Measurements from ENCODE around the gene BORCS6.
A peak's percentile ranks its signal among the peaks of the same experiment; 100 is the strongest.

Gene BORCS6

DNA sequence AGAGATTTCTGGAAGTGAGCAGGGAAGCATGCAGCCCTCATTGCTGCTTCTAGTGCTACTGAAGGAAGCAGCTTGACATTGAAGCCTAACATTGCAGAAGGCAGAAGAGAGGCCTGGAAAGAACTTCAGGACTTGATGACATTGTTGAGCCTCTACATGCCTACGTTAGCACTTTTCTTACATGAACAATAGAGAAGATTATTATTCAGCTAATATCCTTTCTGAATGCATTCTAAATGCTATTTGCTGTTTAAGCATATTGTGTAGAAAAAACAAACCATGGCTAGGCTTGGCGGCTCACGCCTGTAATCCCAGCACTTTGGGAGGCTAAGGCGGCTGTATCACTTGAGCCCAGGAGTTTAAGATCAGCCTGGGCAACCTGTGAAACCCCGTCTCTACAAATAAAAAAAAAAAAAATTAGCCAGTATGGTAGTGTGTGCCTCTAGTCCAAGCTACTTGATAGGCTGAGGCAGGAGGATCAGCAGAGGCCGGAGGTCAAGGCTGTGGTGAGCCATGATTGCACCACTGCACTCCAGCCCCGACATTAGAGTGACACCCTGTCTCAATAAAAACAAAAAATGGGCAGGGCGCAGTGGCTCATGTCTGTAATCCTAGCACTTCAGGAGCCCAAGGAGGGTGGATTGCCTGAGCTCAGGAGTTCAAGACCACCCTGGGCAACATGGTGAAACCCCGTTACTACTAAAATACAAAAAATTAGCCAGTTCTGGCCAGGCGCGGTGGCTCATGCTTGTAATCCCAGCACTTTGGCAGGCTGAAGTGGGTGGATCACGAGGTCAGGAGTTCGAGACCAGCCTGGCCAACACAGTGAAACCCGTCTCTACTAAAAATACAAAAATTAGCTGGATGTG, 22.6 kb upstream of the BORCS6 start:
- FAIRE-seq = no peak

DNA sequence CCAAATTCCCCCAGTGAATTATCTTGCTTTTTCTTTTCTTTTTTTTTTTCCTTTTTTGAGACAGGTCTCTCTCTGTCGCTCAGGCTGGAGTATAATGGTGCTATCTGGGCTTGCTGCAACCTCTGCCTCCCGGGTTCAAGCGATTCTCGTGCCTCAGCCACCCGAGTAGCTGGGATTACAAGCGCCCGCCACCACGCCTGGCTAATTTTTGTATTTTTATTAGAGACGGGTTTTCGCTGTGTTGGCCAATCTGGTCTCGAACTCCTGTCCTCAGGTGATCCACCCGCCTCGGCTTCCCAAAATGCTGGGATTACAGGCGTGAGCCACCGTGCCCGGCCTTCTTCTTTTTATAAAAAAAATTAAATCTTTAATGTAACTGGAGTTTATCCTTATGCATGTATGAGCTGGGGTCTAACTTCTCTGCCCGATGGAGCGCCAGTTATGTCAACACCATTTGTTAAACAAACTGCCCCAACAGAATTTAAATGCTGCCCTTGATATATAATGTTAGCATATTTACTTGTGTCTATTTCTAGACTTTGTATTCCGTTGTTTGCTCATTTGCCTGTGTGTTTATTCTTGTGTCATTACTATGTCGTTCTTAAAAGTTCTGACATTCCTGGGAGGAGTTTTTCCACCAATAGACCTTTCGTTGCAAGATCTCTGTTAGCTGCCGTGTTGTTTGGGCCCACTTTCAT, 20.9 kb upstream of the BORCS6 start:
- FAIRE-seq = no peak
- no peak for DNase-seq (ENCODE audit: low spot score)

More for the DNA sequence above, 22.6 kb upstream of the BORCS6 start:
- DNase-seq (ENCODE audit: low spot score) = no peak

DNA sequence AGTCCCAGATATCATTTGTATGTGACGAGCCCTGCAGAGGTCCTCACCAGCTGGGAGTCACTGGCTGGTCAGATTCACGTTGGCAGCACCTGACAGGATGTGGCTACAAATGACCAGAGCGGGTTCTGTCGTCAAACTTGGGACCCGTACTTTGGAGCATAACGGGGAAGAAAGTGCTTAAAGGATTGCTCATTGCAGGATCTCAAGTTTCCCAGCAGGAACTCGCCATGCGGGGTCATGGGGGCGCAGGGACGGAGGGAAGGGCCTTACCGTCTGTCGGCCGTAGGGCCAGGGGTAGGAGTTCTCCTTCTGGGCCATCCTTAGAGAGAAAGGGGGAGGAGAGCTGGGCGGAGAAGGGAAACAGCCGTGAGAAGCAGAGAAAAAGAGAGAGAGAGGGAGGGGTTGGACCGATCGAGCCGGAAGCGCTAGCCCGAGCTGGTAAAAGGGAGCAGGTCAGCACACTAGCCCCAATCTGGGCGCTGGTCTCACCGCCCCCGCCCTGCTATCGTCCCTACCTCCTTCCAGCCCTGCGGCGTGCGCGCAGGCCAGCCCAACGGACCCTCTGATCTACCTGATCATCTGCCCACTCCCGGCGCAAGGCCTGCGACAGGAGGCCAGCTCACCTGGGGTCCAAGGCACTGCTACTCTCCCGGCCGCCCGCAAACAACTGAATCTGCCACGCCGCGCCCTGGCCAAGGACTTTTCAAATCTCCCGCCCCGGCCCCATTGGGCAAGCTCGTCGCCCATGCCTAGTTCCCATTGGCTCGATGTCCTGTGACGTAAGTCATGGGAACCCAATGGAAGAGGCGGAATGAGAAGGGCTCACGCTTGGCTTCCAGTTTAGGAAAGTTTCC, 20.2 kb upstream of the BORCS6 start, which contains the start of gene AURKB:
TSS of gene AURKB (minus strand) at position 669 of the 854 bp plus-strand sequence. CDS start at position 318, 351 bp downstream.
- peak; percentile 92 for DNase-seq (ENCODE audit: low spot score)

DNA sequence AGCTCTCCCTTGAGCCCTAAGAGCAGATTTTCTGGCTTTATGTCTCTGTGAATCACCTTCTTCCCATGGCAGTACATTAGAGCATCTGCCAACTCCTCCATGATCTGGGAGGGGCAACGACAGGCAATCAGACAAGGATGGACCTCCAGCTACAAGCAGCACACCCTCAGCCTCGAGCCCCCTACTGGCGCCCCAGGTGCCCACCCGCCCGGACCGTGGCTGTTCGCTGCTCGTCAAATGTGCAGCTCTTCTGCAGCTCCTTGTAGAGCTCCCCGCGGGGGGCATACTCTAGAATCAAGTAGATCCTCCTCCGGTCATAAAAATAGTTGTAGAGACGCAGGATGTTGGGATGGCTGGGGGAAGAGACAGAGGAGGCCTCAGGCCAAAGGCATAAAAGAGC, 16.6 kb upstream of the BORCS6 start:
- FAIRE-seq (no peak), DNase-seq (ENCODE audit: low spot score) (no peak)

More for the DNA sequence above, 20.2 kb upstream of the BORCS6 start, which contains the start of gene AURKB:
- FAIRE-seq = no peak

DNA sequence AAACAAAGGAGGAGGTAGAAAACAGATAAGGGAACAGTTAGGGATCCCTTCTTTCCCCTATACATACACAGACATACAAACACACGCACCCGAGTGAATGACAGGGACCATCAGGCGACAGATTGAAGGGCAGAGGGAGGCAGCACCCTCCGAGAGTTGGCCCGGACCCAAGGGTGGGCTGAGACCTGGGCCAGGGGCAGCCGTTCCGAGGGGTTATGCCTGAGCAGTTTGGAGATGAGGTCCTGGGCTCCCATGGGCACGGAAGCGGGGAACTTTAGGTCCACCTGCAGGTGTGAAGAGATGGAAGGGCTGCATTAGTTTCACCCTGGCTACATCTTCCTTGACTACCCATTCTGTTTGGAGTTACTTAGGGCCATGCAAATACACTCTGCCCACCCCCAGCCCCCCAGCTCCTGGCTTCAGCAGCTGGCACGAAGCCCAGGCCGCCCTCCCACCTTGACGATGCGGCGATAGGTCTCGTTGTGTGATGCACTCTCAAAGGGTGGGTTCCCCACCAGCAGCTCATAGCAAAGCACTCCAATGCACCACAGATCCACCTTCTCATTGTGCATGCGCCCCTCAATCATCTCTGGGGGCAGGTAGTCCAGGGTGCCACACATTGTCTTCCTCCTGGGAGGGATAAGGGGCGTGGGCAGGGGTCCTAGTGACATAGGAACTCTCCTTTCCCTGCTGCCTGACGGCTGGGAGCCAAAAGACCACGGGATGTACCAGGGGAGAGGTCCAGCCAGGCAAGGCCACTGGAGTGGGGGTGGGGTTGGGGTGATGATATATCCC, 15.0 kb upstream of the BORCS6 start:
- no peak for DNase-seq (ENCODE audit: low spot score)

DNA sequence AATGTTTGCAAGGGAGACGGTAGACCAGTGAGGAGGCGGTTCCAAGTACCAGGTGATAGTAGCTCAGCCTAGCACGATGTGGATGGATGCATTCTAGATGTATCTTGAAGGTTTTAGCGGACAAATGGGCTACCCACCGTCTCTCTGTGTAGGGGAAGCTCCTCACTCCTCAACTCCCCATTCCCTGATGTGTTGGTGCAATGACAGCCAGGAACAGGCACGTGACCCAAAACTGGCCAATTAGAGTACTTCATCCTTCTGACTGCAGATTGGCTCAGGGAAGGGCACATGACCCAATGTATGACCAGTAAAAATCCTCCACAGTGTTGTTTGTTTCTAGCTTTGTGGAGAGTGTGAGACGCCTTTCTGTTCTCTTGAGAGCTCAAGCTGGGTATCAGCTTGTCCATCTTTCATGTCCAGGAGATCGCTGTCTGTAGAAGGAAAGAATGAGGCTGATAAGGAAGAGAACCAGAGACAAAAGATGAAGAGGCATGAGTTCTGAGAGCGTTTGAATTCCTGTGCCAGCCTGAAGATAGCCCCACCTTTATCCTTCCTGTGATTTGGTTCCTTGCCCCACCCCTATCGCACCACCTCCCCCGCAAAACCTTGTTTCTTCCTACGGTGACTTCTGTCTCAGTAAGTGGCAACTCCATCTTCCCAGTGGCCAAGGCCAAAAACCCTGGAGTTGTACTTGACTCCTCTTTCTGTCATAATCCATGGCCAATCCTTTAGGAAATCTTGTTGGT, 2.3 kb upstream of the BORCS6 start:
- no peak for DNase-seq (ENCODE audit: low spot score)

More for the DNA sequence above, 15.0 kb upstream of the BORCS6 start:
- FAIRE-seq = no peak

DNA sequence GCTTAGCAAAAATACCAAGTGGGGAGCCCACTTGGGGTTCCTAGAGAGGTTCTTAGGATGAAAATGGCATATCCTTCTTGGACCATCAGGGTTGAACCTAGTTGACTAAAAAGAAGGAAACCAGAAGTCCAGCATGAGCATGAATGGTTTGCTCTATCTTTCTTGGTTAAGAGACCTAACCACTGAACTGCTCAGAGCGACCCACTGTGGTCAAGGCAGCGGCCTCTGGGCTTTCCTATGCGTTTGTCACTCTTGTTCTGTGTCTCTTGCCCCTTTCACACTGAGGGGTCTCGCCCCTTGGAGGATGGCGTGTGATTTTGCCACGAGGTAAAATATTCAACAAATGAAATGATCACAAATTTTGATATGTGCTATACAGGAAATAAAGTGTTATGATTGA, 526 bp upstream of the BORCS6 start:
- DNase-seq (ENCODE audit: low spot score) = no peak
- FAIRE-seq = no peak

More for the DNA sequence above, 2.3 kb upstream of the BORCS6 start:
- no peak for FAIRE-seq

DNA sequence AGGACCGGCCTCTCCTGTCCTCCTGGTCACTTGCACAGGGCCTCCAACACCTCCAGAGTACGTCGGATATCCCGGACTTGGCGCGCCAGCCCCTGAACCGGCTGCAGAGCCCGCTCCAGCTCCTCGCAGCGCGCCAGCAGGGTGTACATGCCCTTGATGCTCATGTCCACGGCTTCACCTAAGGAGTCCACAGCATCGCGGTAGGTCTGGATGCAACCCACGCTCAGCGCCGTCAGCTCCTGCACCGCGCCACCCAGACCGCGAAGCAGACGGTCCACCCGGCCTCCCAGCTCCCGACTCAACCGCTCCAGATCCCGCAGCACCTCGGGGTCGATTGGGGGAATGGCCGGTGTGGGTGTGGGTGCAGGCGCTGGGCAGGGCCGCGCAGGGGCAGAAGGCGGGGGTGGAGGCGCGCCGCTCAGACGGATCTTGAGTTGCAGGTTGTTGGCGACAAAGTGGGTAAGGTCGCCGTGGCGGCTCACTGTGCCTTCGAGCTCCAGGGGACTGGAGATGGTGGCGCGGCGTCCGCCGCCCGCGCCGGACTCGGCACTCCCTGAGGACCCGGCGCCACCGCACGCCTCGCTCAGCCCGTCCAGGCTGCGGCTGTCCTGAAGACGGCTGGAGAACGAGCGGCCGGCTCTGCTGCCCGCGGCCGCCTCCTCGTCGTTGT, 804 bp downstream of the BORCS6 start:
- DNase-seq (ENCODE audit: low spot score) (no peak), FAIRE-seq (no peak)

DNA sequence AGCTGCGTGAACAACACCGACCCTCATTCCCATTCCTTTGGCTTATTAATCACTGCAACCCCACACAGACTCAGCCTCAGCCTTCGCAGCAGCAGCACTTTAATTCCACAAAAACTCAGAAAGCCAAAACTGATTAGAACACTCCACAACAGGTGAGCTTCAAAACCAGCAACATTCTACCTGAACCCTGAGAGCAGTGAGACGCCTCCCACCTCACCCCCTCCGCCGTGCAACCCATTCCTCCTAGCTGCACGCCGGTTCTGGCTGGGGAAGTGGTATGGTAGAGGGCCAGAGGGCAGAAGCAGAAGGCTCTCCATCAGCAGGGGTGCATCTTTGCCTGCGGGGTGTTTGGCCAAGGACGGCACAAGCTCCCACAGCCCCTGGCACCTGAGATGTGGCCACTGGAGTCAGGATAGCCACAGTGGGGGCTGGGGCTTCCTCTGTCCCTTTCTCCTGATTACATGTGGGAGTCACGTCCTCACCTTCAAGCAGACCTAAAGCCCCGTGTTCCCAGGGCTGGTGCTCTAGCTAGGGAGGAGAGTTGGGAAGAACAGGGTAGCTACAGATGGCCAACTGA, 1.6 kb downstream of the BORCS6 start:
- DNase-seq (ENCODE audit: low spot score) = no peak
- no peak for FAIRE-seq

DNA sequence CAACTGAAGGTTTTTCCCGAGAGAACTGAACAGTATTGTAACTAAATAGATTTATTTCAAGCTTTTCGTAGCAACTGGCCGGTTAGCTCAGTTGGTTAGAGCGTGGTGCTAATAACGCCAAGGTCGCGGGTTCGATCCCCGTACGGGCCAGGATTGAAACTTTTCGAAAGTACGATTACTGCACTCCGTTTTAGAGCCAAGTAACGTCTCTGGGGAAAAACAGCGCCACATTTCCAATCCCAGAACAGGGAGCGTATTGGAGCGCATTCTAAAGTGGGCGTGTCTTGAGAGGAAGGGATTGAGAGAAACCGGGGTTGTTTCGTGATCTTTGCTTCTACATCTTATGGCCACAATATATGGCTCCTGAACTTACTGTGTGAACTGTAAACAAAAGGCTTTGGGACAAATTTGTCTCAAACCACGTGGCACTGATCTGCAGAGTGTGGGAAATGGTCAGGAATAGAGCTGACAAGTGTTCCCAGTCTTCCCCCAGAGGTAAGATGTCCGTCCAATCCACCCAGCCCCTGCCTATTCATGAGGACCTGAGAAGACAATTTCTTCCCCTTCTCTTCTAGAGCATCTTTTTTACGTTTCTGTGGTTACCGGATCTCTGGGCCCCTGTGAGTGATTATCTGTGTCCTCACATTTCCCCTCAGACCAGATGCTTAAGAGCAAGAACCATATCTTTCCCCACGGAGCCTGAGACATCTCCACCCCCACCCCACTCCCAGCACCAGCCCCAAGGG, 2.3 kb downstream of the BORCS6 start:
- FAIRE-seq = no peak
- DNase-seq (ENCODE audit: low spot score) = peak; percentile 73

DNA sequence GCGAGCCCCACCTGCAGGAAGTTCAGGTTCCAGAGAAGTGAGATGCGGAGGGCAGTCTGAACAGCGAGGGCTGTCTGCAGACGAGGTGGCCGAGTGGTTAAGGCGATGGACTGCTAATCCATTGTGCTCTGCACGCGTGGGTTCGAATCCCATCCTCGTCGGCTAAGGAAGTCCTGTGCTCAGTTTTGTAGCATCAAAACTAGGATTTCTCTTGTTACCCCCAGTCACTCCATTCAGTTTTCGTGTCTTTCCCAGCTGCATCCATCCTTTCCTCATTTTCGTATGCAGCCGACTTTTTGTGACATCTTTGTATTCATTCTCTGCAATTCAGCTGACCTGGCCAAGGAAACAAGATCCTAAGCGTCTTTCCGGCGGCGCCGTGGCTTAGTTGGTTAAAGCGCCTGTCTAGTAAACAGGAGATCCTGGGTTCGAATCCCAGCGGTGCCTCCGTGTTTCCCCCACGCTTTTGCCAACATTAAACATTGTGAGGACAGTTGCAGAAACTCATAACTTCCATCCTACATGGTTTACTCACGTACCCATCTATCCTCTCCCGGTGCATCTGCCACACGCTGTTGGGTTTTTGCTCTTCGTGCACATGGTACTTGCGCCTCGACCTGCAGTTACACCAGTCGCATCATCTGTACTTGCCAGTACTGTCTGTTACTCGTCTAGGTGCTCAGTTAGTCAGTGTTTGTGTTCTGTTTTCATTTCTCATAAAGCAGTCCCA, 3.0 kb downstream of the BORCS6 start:
- DNase-seq (ENCODE audit: low spot score) (peak; percentile 68), FAIRE-seq (no peak)

DNA sequence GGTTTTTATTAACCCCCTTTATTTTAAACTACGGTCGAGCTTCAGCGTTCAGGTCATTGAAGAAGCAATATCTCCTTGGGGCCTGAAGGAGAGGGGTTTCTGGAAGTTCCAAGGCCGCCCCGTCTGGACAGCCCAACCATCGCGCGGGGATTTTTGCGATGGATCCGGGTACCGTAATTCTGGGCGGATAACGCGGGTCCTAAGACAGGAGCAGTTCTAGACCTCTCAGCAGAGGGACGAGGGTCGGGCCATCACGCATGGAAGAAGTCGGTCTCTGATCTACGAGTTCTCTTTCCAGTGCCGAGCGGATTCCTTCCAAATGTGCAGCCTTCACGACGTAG, 3.6 kb downstream of the BORCS6 start:
- DNase-seq (ENCODE audit: low spot score) (no peak), FAIRE-seq (no peak)

DNA sequence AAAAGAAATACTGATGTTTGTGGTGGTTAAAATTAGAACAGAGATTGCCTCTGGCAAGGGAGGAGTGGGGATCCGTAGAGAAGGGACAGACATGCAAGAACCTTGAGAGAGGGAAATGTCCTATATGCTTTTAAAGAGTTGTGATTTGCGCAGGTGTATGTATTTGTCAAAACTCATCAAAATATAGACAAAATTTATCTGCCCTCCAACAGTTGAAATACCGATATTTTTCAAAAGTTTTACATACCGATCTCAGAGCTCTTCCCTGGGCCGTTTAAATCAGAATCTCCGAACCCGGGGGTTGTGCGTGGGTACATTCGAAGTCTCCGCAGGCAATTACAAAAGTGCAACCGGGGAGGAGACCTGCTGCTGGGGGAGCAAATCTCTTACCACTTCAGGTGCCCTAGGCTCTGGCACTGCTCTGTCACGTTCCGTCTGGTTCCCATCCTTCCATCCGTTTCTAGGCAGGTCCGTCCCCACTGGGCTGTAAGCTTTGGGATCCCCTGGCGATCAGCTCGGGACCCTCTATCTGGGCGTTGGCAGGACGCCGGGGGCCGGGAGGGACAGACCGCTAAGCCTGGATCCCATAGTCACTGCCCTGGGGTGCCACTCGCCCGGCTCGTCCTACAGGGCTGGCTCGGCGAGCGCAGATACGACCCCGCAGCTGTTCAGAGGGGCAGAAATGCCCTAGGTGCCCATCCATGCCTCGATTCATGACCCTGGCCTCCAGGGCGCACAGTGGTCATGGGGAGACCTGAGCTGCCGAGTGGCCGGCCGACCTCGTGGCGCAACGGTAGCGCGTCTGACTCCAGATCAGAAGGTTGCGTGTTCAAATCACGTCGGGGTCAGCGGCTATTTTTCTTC, 4.2 kb downstream of the BORCS6 start:
- peak; percentile 54 for DNase-seq (ENCODE audit: low spot score)
- FAIRE-seq = no peak

DNA sequence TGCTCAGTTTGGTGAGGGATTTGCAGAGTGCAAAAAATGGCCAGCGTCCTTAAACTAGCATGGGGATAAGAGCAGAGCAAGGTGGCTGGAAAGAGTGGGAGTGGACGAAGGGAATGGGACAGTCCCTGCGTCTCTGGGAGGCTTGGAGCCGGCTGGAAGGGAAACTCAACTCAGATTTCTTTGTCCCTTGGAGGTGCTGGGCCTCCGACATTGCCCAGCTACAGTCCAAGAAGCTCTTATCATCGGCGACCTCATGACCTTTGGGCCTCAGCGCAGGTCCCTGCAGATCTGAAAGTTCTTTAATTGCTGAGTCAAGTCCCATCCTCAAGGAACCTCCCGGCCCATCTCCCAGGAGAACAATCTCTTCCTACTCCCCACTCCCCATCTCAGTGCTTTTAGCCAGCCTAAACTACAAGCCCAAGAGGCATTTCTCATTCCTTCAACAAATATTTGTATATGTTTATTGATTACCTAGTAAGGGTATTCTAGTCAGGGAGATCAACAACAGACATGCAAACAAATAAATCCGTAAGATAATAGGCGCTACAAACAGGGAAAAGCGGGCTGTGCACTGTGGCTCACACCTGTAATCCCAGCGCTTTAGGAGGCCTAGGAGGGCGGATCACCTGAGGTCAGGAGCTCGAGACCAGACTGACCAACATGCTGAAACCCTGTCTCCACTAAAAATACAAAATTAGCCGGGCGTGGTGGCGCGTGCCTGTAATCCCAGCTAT, 12.8 kb downstream of the BORCS6 start:
- DNase-seq (ENCODE audit: low spot score) = no peak

DNA sequence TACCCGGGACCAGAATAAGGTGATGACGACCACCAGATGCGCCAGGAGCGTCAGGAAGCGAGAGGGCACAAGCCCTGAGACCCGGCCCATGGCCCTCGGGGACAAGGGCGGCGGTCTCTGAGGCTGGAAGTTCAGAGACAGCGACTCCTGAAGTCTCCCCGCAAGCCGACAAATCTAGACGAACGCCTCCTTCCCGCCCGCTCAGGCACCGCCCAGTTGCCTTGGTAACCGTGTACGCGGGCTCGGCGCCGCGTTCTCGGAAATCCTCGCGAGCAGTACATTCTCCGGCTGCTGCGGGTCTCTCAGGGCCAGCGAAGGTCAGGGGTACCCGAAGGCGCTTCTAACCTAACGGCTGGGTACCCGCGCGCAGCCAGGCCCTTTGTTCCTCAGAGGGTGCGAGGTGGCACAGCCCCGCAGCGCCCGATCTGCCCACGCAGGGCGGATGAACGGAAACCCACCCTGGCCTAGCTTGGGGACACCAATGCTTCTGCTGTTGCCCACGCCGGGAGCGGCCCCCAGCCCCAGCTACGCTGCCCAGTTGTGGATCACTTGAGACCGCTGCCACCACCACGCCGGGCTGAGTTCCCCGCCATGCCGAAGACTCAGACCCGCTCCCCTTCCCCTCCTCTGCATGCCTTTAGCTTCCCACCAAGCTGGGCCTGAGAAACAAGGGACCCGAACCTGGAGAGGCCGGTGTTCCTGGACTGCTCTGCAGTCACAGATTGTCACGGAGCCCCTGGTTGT, 13.6 kb downstream of the BORCS6 start, which contains the start of gene TMEM107:
TSS of gene TMEM107 (minus strand) at position 184 of the 744 bp plus-strand sequence. CDS start at position 90, 94 bp downstream.
- FAIRE-seq (no peak), DNase-seq (ENCODE audit: low spot score) (peak; percentile 78)

More for the DNA sequence above, 12.8 kb downstream of the BORCS6 start:
- FAIRE-seq = no peak

Measured in urothelium cell line (cell line).